ENCODE measurements around the gene CLDN6. TPM values are rescaled to one million over a fixed set of nuclear protein-coding genes. Genes with fewer than 3 reads are reported as not detected.

Gene CLDN6
- total RNA-seq, 1 experiment from 2014 or later = 0.49 TPM

- ATAC-seq (no peak), DNase-seq (ENCODE audit: low read depth, low spot score) (no peak)
- H3K9ac ChIP-seq (ENCODE audit: low read length) = peak overlapping the region; percentile 17; the same call in 1 of the 2 replicates
- ChIA-PET CTCF (no interaction called here), POLR2A (no interaction called here), RAD21 (ENCODE audit: low non-redundant PET in 1 of 2, low total read pairs in 2 of 2, uncharacterized antibody in 2 of 2, unreplicated experiment in 2 of 2) (no interaction called here)
- H3K79me2 ChIP-seq (ENCODE audit: insufficient read depth, low read length) = no peaks in the 10 kb centered on the region
- BruUV-seq (replicated peaks) = no TSS peak
- intact Hi-C loops (cut with micrococcal nuclease) = no loop called here
- peaks cover 0 to 13% of the 10 kb centered on the region in 2 experiments; a peak in 1 of 4 replicates for H3K4me1 ChIP-seq (ENCODE audit: control insufficient read depth in 1 of 2, insufficient read depth in 2 of 2, low read length in 2 of 2)
- no peak overlapping the region; the same call in 1 of the 2 replicates for H3K27ac ChIP-seq (ENCODE audit: low read depth, low read length)
- H3K9me2 ChIP-seq (ENCODE audit: insufficient read depth) = no peaks in the 10 kb centered on the region
- no peak overlapping the region for H2AFZ ChIP-seq (ENCODE audit: low read depth, low read length, poor library complexity, severe bottlenecking)
- H3K4me3 ChIP-seq (replicated peaks in 1 of 2; ENCODE audit: low read depth in 1 of 2, low read length in 2 of 2) = peak overlapping the region; percentile 6 to 18; a peak in 2 of 4 replicates
- peak overlapping the region; percentile 3; the same call in 1 of the 2 replicates for H3K4me2 ChIP-seq (ENCODE audit: low read length)
- H4K20me1 ChIP-seq (ENCODE audit: insufficient read depth) = no peaks in the 10 kb centered on the region
- H3K36me3 ChIP-seq (ENCODE audit: control insufficient read depth in 1 of 2, insufficient read depth in 2 of 2, low read length in 2 of 2) = no peaks in the 10 kb centered on the region
- no peaks in the 10 kb centered on the region for H3K9me3 ChIP-seq (ENCODE audit: control insufficient read depth in 1 of 2, insufficient read depth in 1 of 2, low read depth in 1 of 2, low read length in 2 of 2)
- TF ChIP-seq JUND (IDR thresholded peaks at IDR 0.05) = no peak
- TF ChIP-seq ELF1 (IDR thresholded peaks at IDR 0.05; ENCODE audit: borderline replicate concordance, low read depth) = no peak
- no peak for TF ChIP-seq RAD21 (IDR thresholded peaks at IDR 0.05; ENCODE audit: low read depth)
- TF ChIP-seq ZFX (IDR thresholded peaks at IDR 0.05) = no peak
- TF ChIP-seq EZH2phosphoT487 (IDR thresholded peaks at IDR 0.05; ENCODE audit: borderline replicate concordance) = no peak
- no peak for TF ChIP-seq ZNF274 (IDR thresholded peaks at IDR 0.05; ENCODE audit: low read depth, low read length)
- TF ChIP-seq, protein P1, sequence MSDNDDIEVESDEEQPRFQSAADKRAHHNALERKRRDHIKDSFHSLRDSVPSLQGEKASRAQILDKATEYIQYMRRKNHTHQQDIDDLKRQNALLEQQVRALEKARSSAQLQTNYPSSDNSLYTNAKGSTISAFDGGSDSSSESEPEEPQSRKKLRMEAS (IDR thresholded peaks at IDR 0.05) = no peak
- no peak for TF ChIP-seq CTCF (IDR thresholded peaks at IDR 0.05 in 2 of 3, conservative IDR thresholded peaks at IDR 0.05 in 1 of 3; ENCODE audit: borderline replicate concordance in 1 of 3, insufficient read depth in 1 of 3, low read depth in 2 of 3, low read length in 2 of 3)
- no peak for TF ChIP-seq SIN3A (IDR thresholded peaks at IDR 0.05; ENCODE audit: low read depth)
- no peak for TF ChIP-seq EZH2 (IDR thresholded peaks at IDR 0.05)
- TF ChIP-seq FOSL1 (IDR thresholded peaks at IDR 0.05; ENCODE audit: low read depth) = no peak
- TF ChIP-seq, protein P2, sequence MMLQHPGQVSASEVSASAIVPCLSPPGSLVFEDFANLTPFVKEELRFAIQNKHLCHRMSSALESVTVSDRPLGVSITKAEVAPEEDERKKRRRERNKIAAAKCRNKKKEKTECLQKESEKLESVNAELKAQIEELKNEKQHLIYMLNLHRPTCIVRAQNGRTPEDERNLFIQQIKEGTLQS (IDR thresholded peaks at IDR 0.05) = no peak
- no peak for TF ChIP-seq TCF7L2 (IDR thresholded peaks at IDR 0.05; ENCODE audit: borderline replicate concordance, extremely low read depth, insufficient read depth, insufficient read length)
- TF ChIP-seq, protein P3, sequence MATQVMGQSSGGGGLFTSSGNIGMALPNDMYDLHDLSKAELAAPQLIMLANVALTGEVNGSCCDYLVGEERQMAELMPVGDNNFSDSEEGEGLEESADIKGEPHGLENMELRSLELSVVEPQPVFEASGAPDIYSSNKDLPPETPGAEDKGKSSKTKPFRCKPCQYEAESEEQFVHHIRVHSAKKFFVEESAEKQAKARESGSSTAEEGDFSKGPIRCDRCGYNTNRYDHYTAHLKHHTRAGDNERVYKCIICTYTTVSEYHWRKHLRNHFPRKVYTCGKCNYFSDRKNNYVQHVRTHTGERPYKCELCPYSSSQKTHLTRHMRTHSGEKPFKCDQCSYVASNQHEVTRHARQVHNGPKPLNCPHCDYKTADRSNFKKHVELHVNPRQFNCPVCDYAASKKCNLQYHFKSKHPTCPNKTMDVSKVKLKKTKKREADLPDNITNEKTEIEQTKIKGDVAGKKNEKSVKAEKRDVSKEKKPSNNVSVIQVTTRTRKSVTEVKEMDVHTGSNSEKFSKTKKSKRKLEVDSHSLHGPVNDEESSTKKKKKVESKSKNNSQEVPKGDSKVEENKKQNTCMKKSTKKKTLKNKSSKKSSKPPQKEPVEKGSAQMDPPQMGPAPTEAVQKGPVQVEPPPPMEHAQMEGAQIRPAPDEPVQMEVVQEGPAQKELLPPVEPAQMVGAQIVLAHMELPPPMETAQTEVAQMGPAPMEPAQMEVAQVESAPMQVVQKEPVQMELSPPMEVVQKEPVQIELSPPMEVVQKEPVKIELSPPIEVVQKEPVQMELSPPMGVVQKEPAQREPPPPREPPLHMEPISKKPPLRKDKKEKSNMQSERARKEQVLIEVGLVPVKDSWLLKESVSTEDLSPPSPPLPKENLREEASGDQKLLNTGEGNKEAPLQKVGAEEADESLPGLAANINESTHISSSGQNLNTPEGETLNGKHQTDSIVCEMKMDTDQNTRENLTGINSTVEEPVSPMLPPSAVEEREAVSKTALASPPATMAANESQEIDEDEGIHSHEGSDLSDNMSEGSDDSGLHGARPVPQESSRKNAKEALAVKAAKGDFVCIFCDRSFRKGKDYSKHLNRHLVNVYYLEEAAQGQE (IDR thresholded peaks at IDR 0.05; ENCODE audit: low read depth) = no peak
- TF ChIP-seq YY1 (IDR thresholded peaks at IDR 0.05; ENCODE audit: extremely low read depth, insufficient replicate concordance, low read depth, low read length) = no peak
- no peak for TF ChIP-seq SRF (IDR thresholded peaks at IDR 0.05; ENCODE audit: low read depth)
- TF ChIP-seq POLR2A (IDR thresholded peaks at IDR 0.05; ENCODE audit: borderline replicate concordance, extremely low read depth, insufficient read depth, insufficient read length) = no peak
- no peak for TF ChIP-seq SP1 (IDR thresholded peaks at IDR 0.05; ENCODE audit: low read depth)
- TF ChIP-seq POLR2AphosphoS5 (IDR thresholded peaks at IDR 0.05; ENCODE audit: low read depth, low read length) = no peak
- TF ChIP-seq CBX3 (IDR thresholded peaks at IDR 0.05; ENCODE audit: low read depth) = no peak
- no peaks in the 10 kb centered on the region for H3K27me3 ChIP-seq (ENCODE audit: insufficient read depth, low read length)
These were observed 47.9 kb upstream of the CLDN6 start for GRCh38 chr16:3065742-3066439.

Measured in HCT116 (cell line).